SU-DHL-6 (cell line): ENCODE measurements around the gene ADH5.

Experiments used
- EZH2phosphoT487 ChIP-seq: fragments of 200-600 bp; sonication (generic), shearing (Covaris generic); conservative IDR thresholded peaks from 2 replicates; pipeline ENCODE4 v1.6.1; 2018; ENCODE audit warnings: mild to moderate bottlenecking, antibody characterized with exemption, low read length, moderate library complexity, mixed read lengths
- TF ChIP-seq, protein P1 (sequence below): fragments of 200-600 bp; sonication (generic); IDR thresholded peaks from one replicate; pipeline ENCODE4 v1.5.1; 2017; ENCODE audit warnings: antibody characterized with exemption, mild to moderate bottlenecking, low read length, moderate library complexity; ENCODE audit not compliant: insufficient read depth, poor library complexity, severe bottlenecking

DNA sequence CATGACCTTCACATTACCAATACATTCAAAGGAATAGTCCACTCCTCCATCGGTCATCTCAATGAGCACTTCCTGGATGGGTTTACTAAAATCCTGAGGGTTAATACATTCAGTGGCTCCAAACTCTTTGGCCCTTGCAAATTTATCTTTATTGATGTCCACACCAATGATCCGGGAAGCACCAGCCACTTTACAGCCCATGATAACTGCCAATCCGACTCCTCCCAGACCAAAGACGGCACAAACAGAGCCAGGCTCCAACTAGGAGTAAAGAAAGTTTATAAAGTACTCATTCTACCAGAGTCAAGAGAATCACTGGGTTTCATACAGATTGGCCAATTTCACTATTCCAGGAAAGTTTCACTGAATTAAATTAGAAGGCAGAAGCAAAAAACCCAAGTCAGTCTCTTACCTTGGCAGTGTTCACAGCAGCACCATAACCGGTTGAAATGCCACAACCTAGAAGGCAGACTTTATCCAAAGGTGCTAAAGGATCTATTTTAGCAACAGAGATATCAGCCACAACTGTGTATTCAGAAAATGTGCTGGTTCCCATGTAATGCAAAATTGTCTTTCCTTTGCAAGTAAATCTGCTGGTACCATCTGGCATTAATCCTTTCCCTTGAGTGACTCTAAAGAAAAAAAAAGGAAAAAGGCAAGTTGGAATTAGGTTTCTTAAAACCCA is 12.2 kb downstream of the ADH5 start:
- TF ChIP-seq, protein P1, sequence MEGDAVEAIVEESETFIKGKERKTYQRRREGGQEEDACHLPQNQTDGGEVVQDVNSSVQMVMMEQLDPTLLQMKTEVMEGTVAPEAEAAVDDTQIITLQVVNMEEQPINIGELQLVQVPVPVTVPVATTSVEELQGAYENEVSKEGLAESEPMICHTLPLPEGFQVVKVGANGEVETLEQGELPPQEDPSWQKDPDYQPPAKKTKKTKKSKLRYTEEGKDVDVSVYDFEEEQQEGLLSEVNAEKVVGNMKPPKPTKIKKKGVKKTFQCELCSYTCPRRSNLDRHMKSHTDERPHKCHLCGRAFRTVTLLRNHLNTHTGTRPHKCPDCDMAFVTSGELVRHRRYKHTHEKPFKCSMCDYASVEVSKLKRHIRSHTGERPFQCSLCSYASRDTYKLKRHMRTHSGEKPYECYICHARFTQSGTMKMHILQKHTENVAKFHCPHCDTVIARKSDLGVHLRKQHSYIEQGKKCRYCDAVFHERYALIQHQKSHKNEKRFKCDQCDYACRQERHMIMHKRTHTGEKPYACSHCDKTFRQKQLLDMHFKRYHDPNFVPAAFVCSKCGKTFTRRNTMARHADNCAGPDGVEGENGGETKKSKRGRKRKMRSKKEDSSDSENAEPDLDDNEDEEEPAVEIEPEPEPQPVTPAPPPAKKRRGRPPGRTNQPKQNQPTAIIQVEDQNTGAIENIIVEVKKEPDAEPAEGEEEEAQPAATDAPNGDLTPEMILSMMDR = no peak
- no peak for TF ChIP-seq EZH2phosphoT487
